NCI-H2029 (cell line): ENCODE data around the gene CCAR1.
"Not testable (repeated sequence)": the region's sequence is repeated elsewhere in the genome, so short reads cannot be mapped to it uniquely, and the experiment has no call there.

Experiments
- DNase-seq: peaks from one replicate; lab custom pipeline; 2025; lab: John Stamatoyannopoulos, UW

The CCAR1 gene

GRCh38 chr10:68759223-68759863, 38.3 kb downstream of the CCAR1 start:
- DNase-seq, result no peak

- no peak for DNase-seq
These were observed 38.9 kb downstream of the CCAR1 start for GRCh38 chr10:68759967-68760366.

- DNase-seq, result not testable (repeated sequence)
These were observed 46.4 kb downstream of the CCAR1 start for GRCh38 chr10:68767407-68767806.

- no peak for DNase-seq
These were observed 60.9 kb downstream of the CCAR1 start for GRCh38 chr10:68781613-68782574.

GRCh38 chr10:68784476-68784875, 63.4 kb downstream of the CCAR1 start:
- DNase-seq, result no peak

GRCh38 chr10:68787813-68788212, 66.8 kb downstream of the CCAR1 start:
- no peak for DNase-seq

- DNase-seq, result no peak
These were observed 69.4 kb downstream of the CCAR1 start for GRCh38 chr10:68790476-68790875.

GRCh38 chr10:68792115-68792514, 71.1 kb downstream of the CCAR1 start:
- DNase-seq, result no peak

GRCh38 chr10:68795886-68796532, 75.0 kb downstream of the CCAR1 start:
- DNase-seq, result no peak

GRCh38 chr10:68796605-68797004, 75.6 kb downstream of the CCAR1 start:
- no peak for DNase-seq

GRCh38 chr10:68800211-68800610, 79.2 kb downstream of the CCAR1 start:
- DNase-seq, result no peak

GRCh38 chr10:68804692-68805091, 83.7 kb downstream of the CCAR1 start:
- DNase-seq, result no peak

- DNase-seq, result not testable (repeated sequence)
These were observed 89.8 kb downstream of the CCAR1 start for GRCh38 chr10:68810830-68811229.

- no peak for DNase-seq
These were observed 90.4 kb downstream of the CCAR1 start for GRCh38 chr10:68811314-68812009.

- no peak for DNase-seq
These were observed 91.4 kb downstream of the CCAR1 start for GRCh38 chr10:68812420-68812819.

- no peak for DNase-seq
These were observed 92.5 kb downstream of the CCAR1 start for GRCh38 chr10:68813559-68813958.

- no peak for DNase-seq
These were observed 95.9 kb downstream of the CCAR1 start for GRCh38 chr10:68816796-68817412.

GRCh38 chr10:68820359-68820758, 99.3 kb downstream of the CCAR1 start:
- not testable (repeated sequence) for DNase-seq

GRCh38 chr10:68822626-68823025, 101.6 kb downstream of the CCAR1 start:
- not testable (repeated sequence) for DNase-seq

- no peak for DNase-seq
These were observed 105.9 kb downstream of the CCAR1 start, which contains the start of gene STOX1 for GRCh38 chr10:68826764-68827591. Gene STOX1 (plus strand): TSS chr10:68827531. CDS start chr10:68827624, 93 bp downstream.

GRCh38 chr10:68827592-68827959, 106.5 kb downstream of the CCAR1 start:
- not testable (repeated sequence) for DNase-seq
